RWPE2 (cell line): ENCODE data around the gene EFHD1.

Experiments used
- ATAC-seq: fragments of 200-7000 bp; cut with Tn5 transposase; 3 replicates; pipeline ENCODE4 v1.9.1; 2021; ENCODE audit warnings: low read depth
- DNase-seq: peaks from one replicate; pipeline ENCODE4 v3.0.0-alpha.2; 2020; ENCODE audit warnings: low spot score
- H3K27ac ChIP-seq: fragments of 450-650 bp; 2 replicates; pipeline ENCODE4 v1.5.1; 2017; ENCODE audit warnings: mild to moderate bottlenecking; ENCODE audit not compliant: poor library complexity, severe bottlenecking
- H3K27me3 ChIP-seq: fragments of 250-450 bp; sonication (Bioruptor Pico); 2 replicates; pipeline ENCODE4 v1.5.1; 2021; ENCODE audit warnings: mild to moderate bottlenecking, moderate library complexity; ENCODE audit not compliant: insufficient read depth, poor library complexity, severe bottlenecking
- H3K36me3 ChIP-seq: fragments of 250-450 bp; sonication (Bioruptor Pico); 2 replicates; pipeline ENCODE4 v1.5.1; 2020; ENCODE audit warnings: low read depth, mild to moderate bottlenecking, moderate library complexity
- H3K4me1 ChIP-seq: fragments of 250-450 bp; sonication (Bioruptor Pico); 2 replicates; pipeline ENCODE4 v1.5.1; 2021; ENCODE audit warnings: mild to moderate bottlenecking, moderate library complexity; ENCODE audit not compliant: insufficient read depth, poor library complexity, severe bottlenecking
- H3K4me3 ChIP-seq: fragments of 250-450 bp; sonication (Bioruptor Pico); 2 replicates; pipeline ENCODE4 v1.5.1; 2021; ENCODE audit warnings: mild to moderate bottlenecking, moderate library complexity; ENCODE audit not compliant: severe bottlenecking
- H3K9me3 ChIP-seq: fragments of 250-450 bp; sonication (Bioruptor Pico); 2 replicates; pipeline ENCODE4 v1.5.1; 2021; ENCODE audit warnings: mild to moderate bottlenecking, moderate library complexity; ENCODE audit not compliant: severe bottlenecking
- TF ChIP-seq, protein P1 (sequence below): fragments of 450-650 bp; IDR thresholded peaks from one replicate; pipeline ENCODE4 v1.5.1; 2017; ENCODE audit warnings: mild to moderate bottlenecking, moderate library complexity; ENCODE audit not compliant: poor library complexity, severe bottlenecking

The EFHD1 gene

DNA sequence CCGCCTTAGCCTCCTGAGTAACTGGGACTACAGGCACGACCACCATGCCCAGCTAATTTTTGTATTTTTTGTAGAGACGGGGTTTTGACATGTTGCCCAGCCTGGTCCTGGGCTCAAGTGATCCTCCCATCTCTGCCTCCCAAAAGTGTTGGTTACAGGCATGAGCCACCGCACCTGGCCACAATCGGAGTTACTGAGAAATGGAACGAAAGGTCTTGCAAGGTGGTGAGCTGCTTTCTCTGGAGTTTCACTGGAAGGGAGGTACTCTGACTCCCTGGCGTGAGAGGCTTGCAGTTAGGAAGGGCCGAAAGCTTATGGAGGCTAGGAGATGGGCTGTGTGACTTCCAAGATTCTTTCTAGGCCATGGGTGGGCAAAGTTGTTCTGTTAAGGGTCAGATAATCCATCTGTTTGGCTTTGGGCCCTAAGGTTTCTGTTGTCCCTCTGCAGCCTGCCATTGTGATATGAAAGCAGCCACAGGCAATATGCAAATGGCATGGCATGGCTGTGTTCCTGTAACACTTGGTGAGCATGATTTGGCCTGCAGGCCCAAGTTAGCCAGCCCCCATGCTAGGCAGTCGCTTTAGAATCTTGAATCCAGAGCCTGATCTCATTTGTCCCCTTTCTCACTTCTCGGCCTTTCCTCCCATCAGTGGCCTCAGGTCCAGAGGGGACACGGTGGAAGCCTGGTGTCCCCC, 7.9 kb downstream of the EFHD1 start:
- TF ChIP-seq, protein P1, sequence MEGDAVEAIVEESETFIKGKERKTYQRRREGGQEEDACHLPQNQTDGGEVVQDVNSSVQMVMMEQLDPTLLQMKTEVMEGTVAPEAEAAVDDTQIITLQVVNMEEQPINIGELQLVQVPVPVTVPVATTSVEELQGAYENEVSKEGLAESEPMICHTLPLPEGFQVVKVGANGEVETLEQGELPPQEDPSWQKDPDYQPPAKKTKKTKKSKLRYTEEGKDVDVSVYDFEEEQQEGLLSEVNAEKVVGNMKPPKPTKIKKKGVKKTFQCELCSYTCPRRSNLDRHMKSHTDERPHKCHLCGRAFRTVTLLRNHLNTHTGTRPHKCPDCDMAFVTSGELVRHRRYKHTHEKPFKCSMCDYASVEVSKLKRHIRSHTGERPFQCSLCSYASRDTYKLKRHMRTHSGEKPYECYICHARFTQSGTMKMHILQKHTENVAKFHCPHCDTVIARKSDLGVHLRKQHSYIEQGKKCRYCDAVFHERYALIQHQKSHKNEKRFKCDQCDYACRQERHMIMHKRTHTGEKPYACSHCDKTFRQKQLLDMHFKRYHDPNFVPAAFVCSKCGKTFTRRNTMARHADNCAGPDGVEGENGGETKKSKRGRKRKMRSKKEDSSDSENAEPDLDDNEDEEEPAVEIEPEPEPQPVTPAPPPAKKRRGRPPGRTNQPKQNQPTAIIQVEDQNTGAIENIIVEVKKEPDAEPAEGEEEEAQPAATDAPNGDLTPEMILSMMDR = no peak
- H3K9me3 ChIP-seq = no peaks in the 10 kb centered on the region
- DNase-seq = no peak
- no peaks in the 10 kb centered on the region for H3K4me1 ChIP-seq
- no peaks in the 10 kb centered on the region for H3K36me3 ChIP-seq
- no peak overlapping the region for H3K27ac ChIP-seq
- no peak overlapping the region for H3K4me3 ChIP-seq
- no peaks in the 10 kb centered on the region for H3K27me3 ChIP-seq
- no peak for ATAC-seq

DNA sequence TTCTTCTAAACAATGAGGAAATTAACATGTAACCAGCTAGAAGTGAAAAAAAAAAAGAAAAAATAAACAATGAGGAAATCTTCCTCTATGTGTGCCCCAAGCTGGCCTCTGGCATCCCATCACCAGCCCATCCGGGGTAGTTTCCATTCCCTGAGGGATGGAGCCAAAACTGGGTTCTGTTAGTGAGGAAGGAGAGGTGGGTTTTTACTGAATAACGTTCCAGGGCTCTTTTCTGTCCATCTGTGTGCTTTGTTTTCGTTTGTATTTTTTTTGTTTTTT, 9.7 kb downstream of the EFHD1 start:
- Histone ChIP-seq H3K27ac (no peak overlapping the region), H3K36me3 (no peaks in the 10 kb centered on the region), H3K4me3 (no peak overlapping the region), H3K4me1 (no peaks in the 10 kb centered on the region), H3K27me3 (no peaks in the 10 kb centered on the region), H3K9me3 (no peaks in the 10 kb centered on the region)
- no peak for ATAC-seq
- TF ChIP-seq, protein P1 = no peak
- DNase-seq = no peak

DNA sequence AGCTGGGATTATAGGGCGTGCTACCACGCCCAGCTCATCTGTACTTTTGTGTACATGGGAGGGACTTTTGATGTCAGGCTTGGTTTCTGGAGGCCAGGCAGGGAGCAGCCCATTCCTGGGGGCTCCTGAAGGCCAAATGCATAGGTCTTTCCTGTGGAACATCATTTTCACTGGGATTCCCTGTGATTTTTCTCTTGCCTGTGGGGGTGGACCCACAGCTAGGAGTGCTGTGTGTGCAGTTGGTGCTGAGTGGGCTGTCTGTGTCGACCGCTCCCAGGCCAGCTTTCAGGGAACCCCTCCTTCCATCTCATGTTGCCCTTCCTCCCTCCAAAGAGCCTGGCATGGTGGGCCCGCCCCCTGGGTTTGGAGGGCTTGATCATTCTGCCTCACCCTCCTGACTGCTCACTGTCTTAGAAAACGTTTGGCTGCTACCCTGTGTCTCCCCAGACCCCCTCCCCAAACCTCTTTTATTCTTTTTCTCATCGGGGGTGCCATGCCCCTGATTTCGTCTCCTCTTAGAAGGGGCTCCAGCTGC, 10.5 kb downstream of the EFHD1 start:
- H3K36me3 ChIP-seq = no peaks in the 10 kb centered on the region
- no peaks in the 10 kb centered on the region for H3K4me1 ChIP-seq
- H3K9me3 ChIP-seq = no peaks in the 10 kb centered on the region
- no peak overlapping the region for H3K27ac ChIP-seq
- ATAC-seq (no peak), DNase-seq (no peak)
- no peak overlapping the region for H3K4me3 ChIP-seq
- H3K27me3 ChIP-seq = no peaks in the 10 kb centered on the region
- TF ChIP-seq, protein P1 = no peak

DNA sequence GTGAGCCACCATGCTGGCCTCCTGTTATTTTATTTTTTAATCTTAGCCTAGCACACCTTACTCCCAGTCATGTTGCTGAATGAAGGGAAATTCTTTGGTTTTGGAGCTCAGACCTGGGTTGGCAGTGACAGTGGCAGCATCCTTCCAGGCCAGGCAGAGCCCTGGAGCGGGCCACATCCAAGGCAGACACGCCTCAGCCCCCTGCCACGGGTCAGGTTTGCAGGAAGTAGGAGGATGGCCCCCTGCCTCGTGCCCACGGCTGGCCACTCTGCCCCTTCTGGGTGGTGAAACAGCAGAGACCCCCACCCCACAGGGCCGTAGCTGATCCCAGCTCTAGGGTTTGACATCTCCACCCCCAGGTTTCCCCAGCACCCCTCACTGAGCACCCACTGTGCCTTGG, 11.7 kb downstream of the EFHD1 start:
- TF ChIP-seq, protein P1 = no peak
- DNase-seq = no peak

DNA sequence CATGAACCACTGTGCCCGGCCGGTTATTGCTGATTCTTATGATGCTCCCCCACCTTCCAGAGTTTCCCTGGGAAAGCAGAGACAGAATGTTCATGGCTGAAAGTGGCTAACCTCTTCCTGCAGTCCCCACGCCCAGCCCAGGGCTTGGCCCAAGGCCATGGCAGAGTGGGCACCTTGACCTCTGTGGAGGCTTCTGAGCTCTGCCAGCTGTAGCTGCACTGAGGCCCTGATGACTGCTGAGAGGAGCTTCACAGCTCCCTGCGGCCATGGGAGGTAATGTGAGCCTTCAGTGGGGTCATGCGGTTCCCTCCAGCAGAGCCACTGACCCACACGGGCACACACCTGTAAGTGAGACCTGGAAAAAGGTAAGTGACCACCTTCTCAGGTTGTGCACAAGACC, 13.3 kb downstream of the EFHD1 start:
- H3K36me3 ChIP-seq = no peaks in the 10 kb centered on the region
- DNase-seq = no peak
- H3K27ac ChIP-seq = no peak overlapping the region
- no peak overlapping the region for H3K4me3 ChIP-seq
- H3K4me1 ChIP-seq = no peaks in the 10 kb centered on the region
- TF ChIP-seq, protein P1 = no peak
- ATAC-seq = no peak
- no peaks in the 10 kb centered on the region for H3K9me3 ChIP-seq
- H3K27me3 ChIP-seq = no peaks in the 10 kb centered on the region

More for the DNA sequence above, 11.7 kb downstream of the EFHD1 start:
- Histone ChIP-seq H3K36me3 (no peaks in the 10 kb centered on the region), H3K4me3 (no peak overlapping the region), H3K4me1 (no peaks in the 10 kb centered on the region), H3K27ac (no peak overlapping the region), H3K27me3 (no peaks in the 10 kb centered on the region), H3K9me3 (no peaks in the 10 kb centered on the region)
- ATAC-seq = no peak
